Liver (tissue), 9 donors: Measurements from ENCODE around the gene HLA-F. TPM values are rescaled to one million over a fixed set of nuclear protein-coding genes. Genes with fewer than 3 reads are reported as not detected.

ENCODE experiments used
- DNase-seq: peaks from one replicate; pipeline ENCODE4 v3.0.0-alpha.2; 2017; ENCODE audit warnings: low spot score
- H3K27ac ChIP-seq, 2 donors: one replicate each; pipeline ENCODE4 v1.7.0; 2013; ENCODE audit warnings: inconsistent platforms in 2 of 2, low read length in 2 of 2, control low read depth in 1 of 2, low read depth in 1 of 2, mild to moderate bottlenecking in 1 of 2
- H3K27me3 ChIP-seq, 4 donors: one replicate each; pipeline versions ENCODE4 v1.6.1 to v1.7.0; 2013; ENCODE audit warnings: low read length in 3 of 4, inconsistent platforms in 1 of 4, mild to moderate bottlenecking in 1 of 4, moderate library complexity in 1 of 4; ENCODE audit not compliant: control insufficient read depth in 4 of 4, insufficient read depth in 4 of 4
- H3K36me3 ChIP-seq, 4 donors: one replicate each; pipeline versions ENCODE4 v1.6.1 to v1.7.0; 2013; ENCODE audit warnings: low read length in 3 of 4, mild to moderate bottlenecking in 3 of 4, low read depth in 1 of 4, moderate library complexity in 1 of 4; ENCODE audit not compliant: control insufficient read depth in 4 of 4, insufficient read depth in 3 of 4
- H3K4me1 ChIP-seq, 4 donors: one replicate each; pipeline versions ENCODE4 v1.6.1 to v1.7.0; 2013; ENCODE audit warnings: low read length in 3 of 4, mild to moderate bottlenecking in 3 of 4, moderate library complexity in 1 of 4; ENCODE audit not compliant: control insufficient read depth in 4 of 4, insufficient read depth in 4 of 4
- H3K4me3 ChIP-seq, 3 donors: one replicate each; pipeline versions ENCODE4 v1.6.1 to v1.7.0; 2013; ENCODE audit warnings: low read length in 3 of 3, control low read depth in 1 of 3, low read depth in 1 of 3, mild to moderate bottlenecking in 1 of 3
- H3K9ac ChIP-seq, 2 donors: one replicate each; pipeline ENCODE4 v1.7.0; 2013; ENCODE audit warnings: low read length in 2 of 2, mild to moderate bottlenecking in 2 of 2, moderate library complexity in 2 of 2, control low read depth in 1 of 2, low read depth in 1 of 2
- H3K9me3 ChIP-seq, 4 donors: one replicate each; pipeline versions ENCODE4 v1.6.1 to v1.7.0; 2013; ENCODE audit warnings: low read length in 3 of 4; ENCODE audit not compliant: control insufficient read depth in 4 of 4
- ATF3 ChIP-seq: IDR thresholded peaks from 2 replicates; pipeline ENCODE4 v1.6.1; 2016; ENCODE audit warnings: antibody characterized with exemption
- CTCF ChIP-seq: fragments of 150-350 bp; IDR thresholded peaks from 2 replicates; pipeline ENCODE4 v1.5.1; 2017; ENCODE audit warnings: improper control_type of control experiment, low read depth, low read length; ENCODE audit not compliant: missing input control
- EGR1 ChIP-seq, 2 donors: IDR thresholded peaks; 2 replicates each; pipeline ENCODE4 v1.6.1; 2016 to 2018; ENCODE audit warnings: antibody characterized with exemption in 2 of 2, low read depth in 2 of 2
- FOXA1 ChIP-seq: IDR thresholded peaks from 2 replicates; pipeline ENCODE4 v1.6.1; 2016; ENCODE audit warnings: antibody characterized with exemption
- FOXA2 ChIP-seq: IDR thresholded peaks from 2 replicates; pipeline ENCODE4 v1.6.1; 2016; ENCODE audit warnings: antibody characterized with exemption
- GABPA ChIP-seq, 2 donors: IDR thresholded peaks in 1 of 2; conservative IDR thresholded peaks in 1 of 2; 2 replicates each; pipeline ENCODE4 v1.6.1; 2016; ENCODE audit warnings: antibody characterized with exemption in 2 of 2, mild to moderate bottlenecking in 1 of 2, moderate library complexity in 1 of 2
- HNF4A ChIP-seq, 2 donors: conservative IDR thresholded peaks; 2 replicates each; pipeline ENCODE4 v1.6.1; 2016; ENCODE audit warnings: antibody characterized with exemption in 2 of 2, mild to moderate bottlenecking in 2 of 2
- JUND ChIP-seq, 2 donors: IDR thresholded peaks; 2 replicates each; pipeline ENCODE4 v1.6.1; 2016; ENCODE audit warnings: antibody characterized with exemption in 2 of 2
- MAX ChIP-seq: IDR thresholded peaks from 2 replicates; pipeline ENCODE4 v1.6.1; 2016; ENCODE audit warnings: antibody characterized with exemption
- NR2F2 ChIP-seq: IDR thresholded peaks from 2 replicates; pipeline ENCODE4 v1.6.1; 2016; ENCODE audit warnings: antibody characterized with exemption
- RAD21 ChIP-seq, 2 donors: IDR thresholded peaks; 2 replicates each; pipeline ENCODE4 v1.6.1; 2016; ENCODE audit warnings: antibody characterized with exemption in 2 of 2, mild to moderate bottlenecking in 2 of 2
- REST ChIP-seq: IDR thresholded peaks from 2 replicates; pipeline ENCODE4 v1.6.1; 2016; ENCODE audit warnings: antibody characterized with exemption, mild to moderate bottlenecking
- RXRA ChIP-seq, 2 donors: IDR thresholded peaks; 2 replicates each; pipeline ENCODE4 v1.6.1; 2017 to 2018; ENCODE audit warnings: antibody characterized with exemption in 2 of 2, mild to moderate bottlenecking in 1 of 2
- SP1 ChIP-seq: IDR thresholded peaks from 2 replicates; pipeline ENCODE4 v1.6.1; 2018; ENCODE audit warnings: antibody characterized with exemption, mild to moderate bottlenecking
- YY1 ChIP-seq: IDR thresholded peaks from 2 replicates; pipeline ENCODE4 v1.6.1; 2016; ENCODE audit warnings: antibody characterized with exemption, mild to moderate bottlenecking
- ZBTB33 ChIP-seq: IDR thresholded peaks from 2 replicates; pipeline ENCODE4 v1.6.1; 2016; ENCODE audit warnings: antibody characterized with exemption
- WGBS: extraction: QIAGEN DNeasy Blood & Tissue Kit; methylation state at CpG from one replicate; pipeline ENCODE4 v1.1.7; 2013; 5-methylcytosine and 5-hydroxymethylcytosine counted together
- polyA plus RNA-seq, 2 donors: library from polyadenylated mRNA; stranded (reverse) in 1 of 2; unstranded in 1 of 2; fragments of 200-250 nt in 1 of 2; fragments of >200 nt in 1 of 2; fragmentation: Nextera tagmentation in 1 of 2; extraction: Ambion mirVana in 1 of 2; gene quantifications; one replicate each; pipeline versions ENCODE4 v1.2.1 to v1.2.3, GENCODE V29; 2013 to 2015
- total RNA-seq, 2 donors: library from RNA; depleted of rRNA; stranded (reverse); fragments of >200 nt; gene quantifications; one replicate each; pipeline ENCODE4 v1.2.3, GENCODE V29; 2014
- donor health status: healthy.
- donor health status: healthy.
- donor health status: healthy.
- donor health status: healthy.
- donor health status: healthy.

Gene HLA-F
- total and polyA plus RNA-seq, 4 donors: 12.1 to 53.0 (median 31.8) TPM

GRCh38 chr6:29742127-29742526 is 18.9 kb downstream of the HLA-F start (continued):
- TF ChIP-seq CTCF: no peak
- no peak for TF ChIP-seq NR2F2

GRCh38 chr6:29743025-29743424 is 19.8 kb downstream of the HLA-F start:
- 89% methylated on average over 1 of the region's 1 CpG for WGBS
- Histone ChIP-seq H3K27ac (no peak overlapping the region), H3K4me1 (peaks cover 3 to 6% (median 4%) of the 10 kb centered on the region in 4 donors), H3K36me3 (peaks cover 0 to 5% (median 1%) of the 10 kb centered on the region in 4 donors), H3K4me3 (no peak overlapping the region), H3K9ac (no peak overlapping the region), H3K27me3 (no peaks in the 10 kb centered on the region), H3K9me3 (no peaks in the 10 kb centered on the region)
- no peak for DNase-seq
- TF ChIP-seq ATF3: no peak
- no peak for TF ChIP-seq RAD21 (IDR thresholded peaks at IDR 0.05)
- TF ChIP-seq ZBTB33: no peak
- TF ChIP-seq CTCF: no peak
- no peak for TF ChIP-seq MAX
- no peak for TF ChIP-seq NR2F2
- no peak for TF ChIP-seq GABPA (IDR thresholded peaks at IDR 0.05 in 1 of 2, conservative IDR thresholded peaks at IDR 0.05 in 1 of 2)
- no peak for TF ChIP-seq HNF4A (conservative IDR thresholded peaks at IDR 0.05)
- no peak for TF ChIP-seq YY1
- TF ChIP-seq FOXA1: no peak
- TF ChIP-seq JUND (IDR thresholded peaks at IDR 0.05): no peak
- no peak for TF ChIP-seq SP1
- no peak for TF ChIP-seq EGR1 (IDR thresholded peaks at IDR 0.05; ENCODE audit: low read depth in 2 of 2)

GRCh38 chr6:29743568-29743967 is 20.3 kb downstream of the HLA-F start:
- Histone ChIP-seq H3K9ac (no peak overlapping the region), H3K9me3 (no peaks in the 10 kb centered on the region), H3K36me3 (peaks cover 0 to 5% (median 1%) of the 10 kb centered on the region in 4 donors), H3K27ac (no peak overlapping the region), H3K27me3 (no peaks in the 10 kb centered on the region), H3K4me1 (peaks cover 3 to 11% (median 7%) of the 10 kb centered on the region in 4 donors), H3K4me3 (no peak overlapping the region)
- WGBS: 96% methylated on average over 6 of the region's 6 CpGs
- no peak for DNase-seq
- TF ChIP-seq REST: no peak
- no peak for TF ChIP-seq RXRA (IDR thresholded peaks at IDR 0.05)
- no peak for TF ChIP-seq JUND (IDR thresholded peaks at IDR 0.05)
- no peak for TF ChIP-seq FOXA1
- no peak for TF ChIP-seq FOXA2
